UCSD-AML1 (cell line): Measurements from ENCODE around the gene MAVS.
"Not testable (repeated sequence)": the region's sequence is repeated elsewhere in the genome, so short reads cannot be mapped to it uniquely, and the experiment has no call there.

ENCODE experiments used
- DNase-seq: peaks from one replicate; lab custom pipeline; 2025; ENCODE audit not compliant: unreplicated experiment; lab: John Stamatoyannopoulos, UW

The MAVS gene

GRCh38 chr20:3847429-3847940, 851 bp downstream of the MAVS start:
- DNase-seq: no peak

GRCh38 chr20:3848565-3848964, 1.9 kb downstream of the MAVS start:
- DNase-seq: no peak

GRCh38 chr20:3854462-3854871, 7.8 kb downstream of the MAVS start:
- DNase-seq: no peak

- no peak for DNase-seq
Measured at GRCh38 chr20:3857405-3857804, 10.8 kb downstream of the MAVS start.

- no peak for DNase-seq
Measured at GRCh38 chr20:3858689-3859088, 12.1 kb downstream of the MAVS start.

GRCh38 chr20:3861191-3861590, 14.6 kb downstream of the MAVS start:
- DNase-seq: no peak

- DNase-seq: no peak
Measured at GRCh38 chr20:3862333-3862732, 15.7 kb downstream of the MAVS start.

- no peak for DNase-seq
Measured at GRCh38 chr20:3863317-3863716, 16.7 kb downstream of the MAVS start.

GRCh38 chr20:3864518-3864917, 17.9 kb downstream of the MAVS start:
- no peak for DNase-seq

- no peak for DNase-seq
Measured at GRCh38 chr20:3865152-3865886, 18.7 kb downstream of the MAVS start.

- no peak for DNase-seq
Measured at GRCh38 chr20:3865887-3866407, 19.3 kb downstream of the MAVS start.

- no peak for DNase-seq
Measured at GRCh38 chr20:3866464-3866863, 19.8 kb downstream of the MAVS start.

GRCh38 chr20:3867802-3868201, 21.2 kb downstream of the MAVS start:
- no peak for DNase-seq

- no peak for DNase-seq
Measured at GRCh38 chr20:3869839-3870634, 23.4 kb downstream of the MAVS start.

- no peak for DNase-seq
Measured at GRCh38 chr20:3871550-3872265, 25.1 kb downstream of the MAVS start.

GRCh38 chr20:3873507-3873906, 26.9 kb downstream of the MAVS start:
- no peak for DNase-seq

GRCh38 chr20:3874194-3874844, 27.7 kb downstream of the MAVS start:
- DNase-seq: no peak

GRCh38 chr20:3875378-3875974, 28.8 kb downstream of the MAVS start:
- peak; percentile 47 for DNase-seq

GRCh38 chr20:3876000-3876399, 29.4 kb downstream of the MAVS start:
- no peak for DNase-seq

- DNase-seq: no peak
Measured at GRCh38 chr20:3876676-3877075, 30.0 kb downstream of the MAVS start.

- DNase-seq: not testable (repeated sequence)
Measured at GRCh38 chr20:3878921-3879274, 32.3 kb downstream of the MAVS start.
